ENCODE measurements around the gene NFIB. TPM values are rescaled to one million over a fixed set of nuclear protein-coding genes. Genes with fewer than 3 reads are reported as not detected.

Gene NFIB
- polyA plus RNA-seq, 2 of the 4 experiments (the other 2 are of a cell fraction): 10.7 to 21.7 TPM

DNA sequence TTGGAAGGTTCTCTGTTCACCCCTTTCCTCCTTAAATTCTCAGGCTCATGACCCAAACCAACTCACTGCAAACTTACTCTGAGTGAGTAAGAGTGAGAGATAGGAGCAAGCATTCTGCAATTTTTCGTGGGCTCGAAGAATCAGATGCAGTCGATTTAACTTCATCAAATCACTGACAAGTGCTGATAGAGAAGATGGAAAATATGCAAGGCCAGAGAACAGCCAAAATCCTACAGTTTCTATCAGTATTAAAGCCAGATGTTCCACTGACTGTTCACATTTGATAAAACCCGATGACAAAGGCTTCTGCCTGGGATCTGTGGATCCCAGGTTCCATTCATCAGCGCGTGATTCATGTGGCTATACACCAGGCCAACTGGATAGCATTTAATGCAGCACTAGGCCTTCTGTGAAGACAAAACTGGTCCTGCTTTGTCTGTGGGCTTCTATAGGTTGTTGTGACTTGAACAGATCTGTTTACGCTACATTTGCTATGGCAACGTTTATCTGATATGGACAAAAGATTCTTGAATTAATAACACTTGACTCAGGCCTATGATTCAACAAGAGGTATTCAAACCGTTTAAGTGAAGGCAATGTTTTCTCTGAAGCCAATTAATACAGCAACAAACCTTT, 251.2 kb downstream of the NFIB start:
- Histone ChIP-seq H3K9me3 (no peaks in the 10 kb centered on the region), H3K27ac (no peak overlapping the region), H3K4me2 (no peak overlapping the region), H3K4me3 (no peak overlapping the region), H3K4me1 (no peaks in the 10 kb centered on the region)
- POLR2A ChIA-PET: no interaction called here
- ATAC-seq: no peak
- FAIRE-seq: no peak
- CTCF ChIA-PET: interaction anchor here (1.1 kb wide), 1 partner anchor 22 kb away, joined by 3 read pairs; no protein-coding TSS in a partner anchor
- WGBS (ENCODE audit: missing lambda C conversion rate): 64% methylated on average over 9 of the region's 9 CpGs
- no peak for DNase-seq (ENCODE audit: low read depth in 1 of 2, low spot score in 1 of 2)
- no peak for TF ChIP-seq EHF (CRISPR knock-in tag; IDR thresholded peaks at IDR 0.05)
- TF ChIP-seq JUN (IDR thresholded peaks at IDR 0.05): no peak
- no peak for TF ChIP-seq POLR2AphosphoS2 (conservative IDR thresholded peaks at IDR 0.05; ENCODE audit: low read length)
- TF ChIP-seq ZSCAN20 (CRISPR knock-in tag; IDR thresholded peaks at IDR 0.05): no peak

DNA sequence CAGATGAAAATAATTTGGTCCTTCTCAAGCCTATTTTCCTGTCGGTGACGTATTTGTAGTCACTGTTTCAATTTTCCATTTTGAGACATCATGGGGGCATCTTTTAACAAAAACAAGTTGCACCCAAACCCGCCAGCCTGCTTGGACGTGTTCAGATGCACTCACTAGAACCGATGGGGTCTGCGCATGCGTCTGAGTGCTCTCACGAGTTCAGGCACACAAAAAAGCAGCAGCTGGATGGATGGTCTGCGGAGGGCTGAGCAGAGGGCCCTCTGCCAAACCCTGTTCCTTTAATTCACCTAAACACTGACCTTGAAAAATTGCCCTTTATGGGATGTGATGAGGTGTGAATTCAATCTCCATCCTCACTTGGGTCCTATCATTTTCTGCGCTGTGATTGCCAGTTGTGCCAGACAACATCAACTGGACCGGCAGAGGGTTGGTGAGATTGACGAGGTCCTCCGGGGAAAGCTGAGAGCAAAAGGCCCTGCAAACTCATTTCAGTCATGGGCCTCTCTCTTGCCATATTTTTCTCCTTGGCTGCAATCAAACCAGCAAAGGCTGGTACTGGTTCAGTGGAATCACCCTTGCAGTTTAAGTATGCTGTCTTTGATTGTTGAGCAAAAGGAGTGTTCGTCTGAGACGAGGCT, 251.9 kb downstream of the NFIB start:
- 82% methylated on average over 15 of the region's 15 CpGs for WGBS (ENCODE audit: missing lambda C conversion rate)

DNA sequence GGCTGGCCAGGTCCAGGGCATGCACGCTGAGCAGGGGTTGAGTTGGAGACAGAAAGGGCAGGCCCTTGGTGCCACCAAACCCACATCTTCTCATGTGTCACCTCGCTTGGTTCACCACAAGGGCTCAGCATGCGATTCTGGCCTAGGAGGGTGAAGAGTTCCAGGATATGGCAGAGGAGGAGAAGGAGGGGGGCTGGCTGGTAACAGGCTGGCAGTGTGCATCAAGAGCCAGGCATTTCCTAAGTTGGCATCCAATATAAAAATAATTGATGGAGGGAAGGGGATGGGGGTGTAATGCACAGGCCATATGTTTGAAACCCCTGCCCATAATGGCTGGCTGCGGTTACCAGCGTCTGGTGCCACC, 255.6 kb downstream of the NFIB start:
- ChIA-PET CTCF (interaction anchor here (1.1 kb wide), 1 partner anchor 35 kb away, joined by 3 read pairs; no protein-coding TSS in a partner anchor), POLR2A (no interaction called here)
- WGBS (ENCODE audit: missing lambda C conversion rate): 86% methylated on average over 5 of the region's 5 CpGs
- Histone ChIP-seq H3K4me1 (no peaks in the 10 kb centered on the region), H3K27ac (no peak overlapping the region), H3K9me3 (no peaks in the 10 kb centered on the region), H3K4me3 (no peak overlapping the region), H3K4me2 (no peak overlapping the region)
- no peak for ATAC-seq
- FAIRE-seq: no peak
- no peak for DNase-seq (ENCODE audit: low read depth in 1 of 2, low spot score in 1 of 2)
- TF ChIP-seq TFCP2L1 (CRISPR knock-in tag; IDR thresholded peaks at IDR 0.05): no peak
- no peak for TF ChIP-seq RFX5 (IDR thresholded peaks at IDR 0.05)
- TF ChIP-seq ZC3H11A (IDR thresholded peaks at IDR 0.05): no peak
- no peak for TF ChIP-seq MYC (IDR thresholded peaks at IDR 0.05; ENCODE audit: borderline replicate concordance, low read length)
- TF ChIP-seq SREBF2 (IDR thresholded peaks at IDR 0.05): no peak
- TF ChIP-seq KDM5A (IDR thresholded peaks at IDR 0.05): no peak
- no peak for TF ChIP-seq MAFK (IDR thresholded peaks at IDR 0.05; ENCODE audit: partially characterized antibody)
- TF ChIP-seq JUN (IDR thresholded peaks at IDR 0.05): no peak
- no peak for TF ChIP-seq CHD4 (IDR thresholded peaks at IDR 0.05; ENCODE audit: borderline replicate concordance)
- no peak for TF ChIP-seq EHF (CRISPR knock-in tag; IDR thresholded peaks at IDR 0.05)
- TF ChIP-seq, protein P1, sequence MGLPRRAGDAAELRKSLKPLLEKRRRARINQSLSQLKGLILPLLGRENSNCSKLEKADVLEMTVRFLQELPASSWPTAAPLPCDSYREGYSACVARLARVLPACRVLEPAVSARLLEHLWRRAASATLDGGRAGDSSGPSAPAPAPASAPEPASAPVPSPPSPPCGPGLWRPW (IDR thresholded peaks at IDR 0.05): no peak
- no peak for TF ChIP-seq NPAS2 (CRISPR knock-in tag; IDR thresholded peaks at IDR 0.05; ENCODE audit: borderline replicate concordance)
- no peak for TF ChIP-seq FOSL2 (IDR thresholded peaks at IDR 0.05)
- no peak for TF ChIP-seq FOSL2 (CRISPR knock-in tag; IDR thresholded peaks at IDR 0.05)

More for the DNA sequence above, 251.9 kb downstream of the NFIB start:
- Histone ChIP-seq H3K4me1 (no peaks in the 10 kb centered on the region), H3K4me2 (no peak overlapping the region), H3K27ac (no peak overlapping the region), H3K4me3 (no peak overlapping the region), H3K9me3 (no peaks in the 10 kb centered on the region)
- FAIRE-seq (no peak), ATAC-seq (no peak), DNase-seq (ENCODE audit: low read depth in 1 of 2, low spot score in 1 of 2) (no peak)
- TF ChIP-seq, protein P2, sequence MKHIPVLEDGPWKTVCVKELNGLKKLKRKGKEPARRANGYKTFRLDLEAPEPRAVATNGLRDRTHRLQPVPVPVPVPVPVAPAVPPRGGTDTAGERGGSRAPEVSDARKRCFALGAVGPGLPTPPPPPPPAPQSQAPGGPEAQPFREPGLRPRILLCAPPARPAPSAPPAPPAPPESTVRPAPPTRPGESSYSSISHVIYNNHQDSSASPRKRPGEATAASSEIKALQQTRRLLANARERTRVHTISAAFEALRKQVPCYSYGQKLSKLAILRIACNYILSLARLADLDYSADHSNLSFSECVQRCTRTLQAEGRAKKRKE (CRISPR knock-in tag; IDR thresholded peaks at IDR 0.05; ENCODE audit: low read depth): no peak
- TF ChIP-seq RARB (CRISPR knock-in tag; IDR thresholded peaks at IDR 0.05) (no peak), ZSCAN20 (CRISPR knock-in tag; IDR thresholded peaks at IDR 0.05) (no peak)
- CTCF ChIA-PET: no interaction called here
- POLR2A ChIA-PET: no interaction called here

Measured in A549 (cell line).